Left forelimb (tissue), 1 donor: ENCODE measurements around the gene FBXO31.

Experiments
- DNase-seq: peaks from one replicate; pipeline ENCODE4 v3.0.0-alpha.2; 2018; ENCODE audit warnings: low spot score

Gene FBXO31, protein sequence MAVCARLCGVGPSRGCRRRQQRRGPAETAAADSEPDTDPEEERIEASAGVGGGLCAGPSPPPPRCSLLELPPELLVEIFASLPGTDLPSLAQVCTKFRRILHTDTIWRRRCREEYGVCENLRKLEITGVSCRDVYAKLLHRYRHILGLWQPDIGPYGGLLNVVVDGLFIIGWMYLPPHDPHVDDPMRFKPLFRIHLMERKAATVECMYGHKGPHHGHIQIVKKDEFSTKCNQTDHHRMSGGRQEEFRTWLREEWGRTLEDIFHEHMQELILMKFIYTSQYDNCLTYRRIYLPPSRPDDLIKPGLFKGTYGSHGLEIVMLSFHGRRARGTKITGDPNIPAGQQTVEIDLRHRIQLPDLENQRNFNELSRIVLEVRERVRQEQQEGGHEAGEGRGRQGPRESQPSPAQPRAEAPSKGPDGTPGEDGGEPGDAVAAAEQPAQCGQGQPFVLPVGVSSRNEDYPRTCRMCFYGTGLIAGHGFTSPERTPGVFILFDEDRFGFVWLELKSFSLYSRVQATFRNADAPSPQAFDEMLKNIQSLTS

DNA sequence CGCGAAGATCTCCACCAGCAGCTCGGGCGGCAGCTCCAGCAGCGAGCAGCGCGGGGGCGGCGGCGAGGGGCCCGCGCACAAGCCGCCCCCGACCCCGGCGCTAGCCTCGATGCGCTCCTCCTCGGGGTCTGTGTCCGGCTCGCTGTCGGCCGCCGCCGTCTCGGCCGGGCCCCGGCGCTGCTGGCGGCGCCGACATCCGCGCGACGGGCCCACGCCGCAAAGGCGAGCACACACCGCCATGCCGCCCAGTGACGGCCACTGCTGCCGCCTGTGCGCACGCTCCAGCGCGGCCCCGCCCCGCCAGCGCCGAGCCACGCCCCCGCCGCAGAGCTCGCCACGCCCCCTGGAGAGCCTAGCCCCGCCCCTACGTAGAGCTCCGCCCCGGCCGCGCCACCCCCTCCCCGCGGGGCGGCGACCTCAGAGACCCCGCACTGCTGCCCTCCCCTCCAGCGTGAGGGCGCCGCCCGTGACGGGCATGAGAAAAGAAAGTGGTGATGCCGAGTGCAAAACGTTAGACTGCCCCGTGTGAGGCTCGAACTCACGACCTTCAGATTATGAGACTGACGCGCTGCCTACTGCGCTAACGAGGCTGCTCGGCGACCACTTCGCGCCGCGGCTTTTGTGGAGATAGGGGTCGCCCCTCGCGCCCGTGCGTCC lies at the start of gene FBXO31:
Gene FBXO31, minus strand, starts transcription at position 272 of the 657 bp plus-strand sequence. Its CDS starts 32 bp downstream, at position 240.
- DNase-seq = peak; percentile 95

DNA sequence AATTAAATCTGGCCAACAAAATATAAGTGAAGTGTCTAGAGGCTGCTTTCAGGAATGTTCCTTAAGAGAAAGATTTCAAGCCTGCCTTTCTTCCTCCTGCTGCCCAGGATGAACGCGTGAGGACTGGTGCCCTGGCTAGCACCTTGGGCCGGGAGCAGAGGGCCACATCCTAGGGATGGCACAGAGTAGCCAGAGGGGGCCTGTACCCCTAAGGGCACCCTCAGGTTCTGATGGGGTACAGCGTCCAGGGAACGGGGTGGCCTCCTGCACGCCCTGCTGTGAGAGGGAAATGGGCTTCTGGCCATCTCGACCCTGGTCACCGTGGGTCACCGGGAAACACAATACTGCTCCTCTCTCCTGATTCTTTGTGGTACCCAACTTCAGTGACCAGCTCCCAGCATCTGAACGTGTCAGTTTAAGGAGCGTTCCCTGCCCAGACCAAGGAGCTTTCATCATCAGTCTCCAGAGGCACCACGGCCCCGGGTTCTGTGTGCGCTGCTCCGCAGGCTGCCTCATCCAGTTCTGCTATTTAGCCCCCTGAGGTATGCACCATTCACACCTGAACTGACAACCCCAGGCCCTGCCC lies 48.8 kb upstream of the FBXO31 start:
- no peak for DNase-seq

DNA sequence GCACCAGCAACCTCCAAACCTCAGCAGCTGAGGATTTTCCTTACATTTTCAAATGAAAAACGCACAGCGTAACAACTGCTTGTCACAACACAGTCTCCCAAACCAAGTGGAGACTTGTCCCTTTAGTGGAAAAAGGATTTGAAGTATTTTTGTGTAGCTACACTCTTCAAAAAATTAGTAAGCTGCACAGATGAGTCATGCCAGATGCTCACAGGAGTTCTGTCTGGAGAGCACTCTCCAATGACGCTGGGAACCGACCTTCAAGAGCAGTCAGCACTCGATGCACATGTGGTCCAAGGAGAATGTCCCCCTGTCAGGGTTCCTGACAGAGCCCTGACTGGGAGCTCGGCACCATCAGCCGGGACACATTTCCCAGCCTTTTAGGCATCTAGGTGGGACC lies 48.4 kb upstream of the FBXO31 start:
- DNase-seq = no peak

DNA sequence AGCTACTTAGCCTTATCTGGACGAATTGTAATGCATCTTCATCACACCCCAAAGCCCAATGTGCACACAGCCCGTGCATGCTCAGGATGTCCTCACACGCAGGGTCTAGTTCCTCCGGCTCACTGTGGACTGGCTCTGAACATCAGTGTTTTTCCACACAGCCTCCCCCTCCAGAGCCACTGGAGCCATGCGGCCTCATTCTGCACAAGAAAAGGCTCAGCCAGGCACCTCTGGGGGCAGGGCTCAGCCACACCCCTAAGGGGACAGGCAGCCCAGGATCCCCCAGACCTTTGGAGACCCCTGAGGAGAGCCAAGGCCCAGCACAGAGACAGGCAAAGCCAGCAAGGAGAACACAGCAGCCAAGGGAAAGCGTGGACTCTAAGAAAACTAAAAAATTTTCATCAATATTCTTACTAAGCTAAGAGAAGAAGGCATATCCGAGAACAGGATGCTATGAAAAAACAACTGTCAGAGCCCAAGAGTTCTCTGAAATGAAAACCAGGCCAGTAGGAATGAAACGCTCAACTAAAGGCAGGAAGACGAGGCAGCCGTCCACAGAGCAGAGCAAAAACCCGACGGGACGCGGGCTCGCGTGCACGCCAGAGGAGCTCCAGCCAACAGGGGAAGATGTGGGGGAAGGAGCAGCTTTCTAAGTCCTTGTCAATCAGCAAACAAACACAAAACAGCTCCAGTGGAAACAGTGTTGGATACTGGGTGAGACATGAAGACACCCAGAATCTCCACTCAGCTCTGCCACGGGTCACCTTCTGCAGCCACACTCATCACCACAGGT lies 43.0 kb upstream of the FBXO31 start:
- DNase-seq = no peak

DNA sequence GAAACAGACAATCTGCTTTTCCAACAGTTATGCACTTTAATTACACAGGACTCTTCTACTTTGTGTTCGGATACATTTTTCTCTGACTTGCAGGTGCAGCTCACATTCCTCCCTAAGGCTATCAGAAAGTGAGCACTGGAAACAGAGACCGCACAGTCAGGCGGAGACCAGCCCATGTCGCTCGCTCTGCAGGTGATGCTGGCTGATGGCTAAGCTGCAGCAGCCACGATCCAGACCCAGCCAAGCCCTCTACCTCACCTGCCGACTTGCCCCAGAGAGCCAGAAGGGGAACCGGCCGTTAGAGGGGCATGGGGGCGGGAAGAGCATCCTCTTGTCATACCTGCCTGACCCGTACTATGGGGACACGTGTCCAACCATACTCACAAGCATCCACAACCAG lies 42.4 kb upstream of the FBXO31 start:
- no peak for DNase-seq

DNA sequence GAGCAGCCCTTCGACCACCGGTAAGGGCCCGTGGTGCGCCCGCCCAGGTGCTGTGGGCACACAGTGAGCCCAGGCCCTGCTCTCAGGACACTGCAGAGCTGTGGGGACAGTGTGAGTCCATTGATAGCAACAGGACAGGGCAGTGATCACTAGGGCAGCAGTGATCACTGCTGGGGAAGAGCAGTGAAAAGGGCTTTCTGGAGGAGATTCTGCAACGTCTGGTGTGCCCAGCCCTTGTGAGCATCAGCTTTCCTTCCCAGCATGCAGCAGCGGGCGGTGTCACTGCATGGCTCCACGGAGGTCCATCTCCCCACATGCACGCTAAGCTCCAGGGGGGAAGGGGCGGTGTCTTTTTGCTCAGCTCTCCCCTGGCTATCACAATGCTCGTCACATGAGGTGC lies 40.7 kb upstream of the FBXO31 start:
- DNase-seq = no peak

DNA sequence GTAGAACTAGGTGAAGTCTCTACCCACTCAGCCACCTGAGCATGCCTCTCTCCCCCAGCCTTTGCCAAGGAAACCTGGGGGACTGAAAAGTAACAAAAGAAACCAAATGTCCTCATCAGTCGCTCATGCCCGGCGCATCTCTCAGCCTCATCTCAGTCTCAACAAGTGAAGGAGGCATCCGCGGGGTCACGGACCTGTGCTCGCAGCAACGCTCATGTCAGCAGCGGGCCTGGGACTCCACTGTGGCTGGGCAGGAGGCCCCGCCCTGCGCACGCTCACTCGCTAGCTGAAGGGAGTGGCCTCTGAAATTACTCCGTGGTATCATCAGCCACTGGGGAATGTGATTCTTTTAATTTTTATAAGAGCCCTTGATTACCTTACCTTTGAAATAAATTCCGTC lies 39.9 kb upstream of the FBXO31 start:
- DNase-seq = no peak

DNA sequence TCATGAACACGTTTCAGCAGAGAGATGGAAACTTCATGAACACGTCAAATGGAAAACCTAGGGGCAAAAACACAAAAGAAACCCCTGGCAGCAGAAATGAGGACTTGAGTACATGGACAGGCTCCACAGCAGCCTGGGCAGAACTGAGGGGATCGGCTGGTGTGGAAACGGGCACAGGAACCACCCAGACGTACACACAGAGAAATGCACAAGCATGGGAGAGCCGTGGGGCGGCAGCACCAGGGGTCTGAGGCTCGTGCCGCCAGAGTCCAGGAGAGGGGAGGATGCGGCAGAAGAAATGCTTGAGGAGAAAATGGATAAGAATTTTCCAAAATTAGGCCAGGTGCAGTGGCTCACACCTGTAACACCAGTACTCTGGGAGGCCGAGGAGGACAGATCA lies 38.5 kb upstream of the FBXO31 start:
- no peak for DNase-seq

DNA sequence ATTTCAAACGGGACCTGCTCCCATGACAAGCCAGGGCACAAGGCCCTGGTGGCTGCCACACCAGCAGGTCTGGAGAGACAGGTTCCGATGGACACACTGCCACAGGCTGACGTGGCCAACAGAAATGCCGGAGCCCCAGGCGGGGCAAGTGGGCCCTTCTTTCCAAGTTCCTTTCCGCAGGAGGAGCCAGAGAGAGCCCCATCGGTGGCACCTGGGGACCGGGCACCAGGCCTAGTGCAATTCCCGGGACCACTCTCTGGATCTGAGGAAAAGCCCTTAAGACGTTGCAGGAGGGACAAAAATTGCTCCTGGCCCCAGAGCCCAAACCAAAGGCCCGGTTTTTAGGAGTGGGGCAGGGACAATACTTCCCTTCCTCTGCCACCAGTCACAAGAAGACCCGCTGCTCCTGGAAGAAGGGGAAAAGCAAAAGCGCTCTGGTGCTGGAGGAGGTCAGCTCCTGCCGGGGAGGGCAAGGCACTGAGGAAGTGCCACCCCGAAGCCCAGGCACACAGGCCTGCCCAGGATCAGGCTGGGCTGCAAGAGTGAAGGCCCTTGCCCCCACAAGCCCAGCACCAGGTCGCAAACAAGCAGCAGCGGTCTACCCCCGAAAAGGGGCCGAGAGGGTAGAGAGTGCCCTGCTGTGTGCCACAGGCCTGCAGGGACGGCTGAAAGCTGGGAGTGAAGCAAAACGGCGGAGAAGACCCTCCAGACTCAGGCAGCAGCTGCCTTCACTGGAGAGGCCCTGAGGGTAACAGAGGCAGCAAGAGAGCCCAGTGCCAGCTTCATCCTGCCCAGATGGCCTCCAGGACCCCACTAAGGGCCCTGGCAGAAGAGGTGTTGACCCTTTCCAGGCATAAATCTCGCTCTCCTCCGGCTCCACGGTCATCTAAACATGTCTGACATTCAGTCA lies 37.7 kb upstream of the FBXO31 start:
- DNase-seq = no peak

DNA sequence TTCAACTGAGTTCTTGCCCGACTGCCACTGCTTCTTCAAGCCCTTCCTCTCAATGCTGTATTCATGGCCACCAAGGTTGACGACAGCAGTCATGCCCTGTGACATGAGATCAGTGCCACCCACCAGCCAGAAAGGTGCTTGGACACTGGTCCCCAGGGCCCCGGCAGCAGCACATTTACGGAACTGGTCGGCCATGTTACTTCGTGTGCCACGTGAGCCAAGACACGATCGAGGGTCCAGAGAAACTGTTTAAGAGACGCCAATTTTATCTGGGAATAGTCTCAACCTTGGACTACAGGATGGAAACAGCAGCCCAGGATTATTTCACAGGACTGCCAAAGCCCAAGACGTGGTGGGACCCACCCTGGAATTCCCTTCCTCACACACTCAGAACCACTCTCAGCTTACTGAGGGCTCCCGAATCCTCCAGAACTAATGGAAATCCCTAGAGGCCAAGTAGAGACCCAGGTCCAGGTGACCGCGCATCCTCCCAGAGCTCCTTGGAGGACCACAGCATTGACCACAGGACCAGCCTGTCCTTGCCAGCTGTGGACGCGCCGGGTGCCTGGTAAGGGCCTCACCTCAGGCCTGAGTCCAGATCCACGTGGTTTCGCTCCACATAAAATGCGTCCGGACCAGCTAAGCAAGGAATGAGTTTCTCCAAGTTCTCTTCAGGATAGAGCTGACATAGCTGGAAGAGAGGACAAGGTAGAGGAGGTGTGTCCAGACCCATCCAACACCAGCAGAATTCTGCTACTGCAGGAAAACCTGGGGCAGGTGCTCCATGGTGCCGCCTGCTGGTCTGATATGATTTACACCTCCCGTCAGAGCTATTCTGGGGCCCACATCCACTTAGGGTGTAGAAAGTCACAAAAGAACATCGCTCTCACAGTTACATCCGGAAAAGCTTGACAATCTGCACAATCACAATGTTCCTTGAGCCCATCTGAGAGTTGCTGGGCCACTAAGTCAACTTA lies 36.7 kb upstream of the FBXO31 start:
- DNase-seq = no peak

DNA sequence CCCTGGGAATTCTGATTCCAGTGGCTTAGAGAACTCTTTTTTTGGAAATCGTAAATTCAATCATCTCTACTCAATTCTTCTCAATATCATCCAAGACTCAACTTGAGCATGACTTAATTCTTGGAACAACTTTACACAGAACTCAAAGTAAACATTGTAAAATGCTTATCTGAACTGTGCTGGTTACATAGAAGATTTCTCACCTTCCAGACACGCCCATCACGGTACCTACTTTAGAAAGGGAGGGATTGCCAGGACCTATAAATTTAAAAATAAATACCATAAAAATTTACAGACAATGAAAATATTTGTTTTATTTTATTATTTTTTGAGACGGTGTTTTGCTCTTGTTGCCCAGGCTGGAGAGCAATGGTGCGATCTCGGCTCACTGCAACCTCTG lies 35.1 kb upstream of the FBXO31 start:
- no peak for DNase-seq

DNA sequence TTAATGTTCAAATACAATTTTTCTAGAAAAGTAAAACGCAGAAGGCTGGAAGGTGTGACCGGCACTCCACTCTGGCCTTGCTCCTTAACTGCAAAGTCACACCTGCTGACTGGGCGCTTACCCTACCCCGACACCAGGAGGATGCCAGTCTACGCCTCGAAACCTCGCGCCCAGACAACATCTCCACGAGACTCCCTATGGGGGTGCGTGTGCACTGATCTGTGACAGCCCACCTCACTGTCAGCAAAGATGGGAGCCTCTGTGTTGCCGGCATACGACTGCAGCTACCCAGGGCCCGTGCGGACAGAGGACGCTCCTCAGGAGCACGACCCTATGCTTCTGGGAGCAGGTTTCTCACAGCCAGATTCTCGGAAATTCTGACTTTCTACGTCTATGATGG lies 34.6 kb upstream of the FBXO31 start:
- DNase-seq = no peak

DNA sequence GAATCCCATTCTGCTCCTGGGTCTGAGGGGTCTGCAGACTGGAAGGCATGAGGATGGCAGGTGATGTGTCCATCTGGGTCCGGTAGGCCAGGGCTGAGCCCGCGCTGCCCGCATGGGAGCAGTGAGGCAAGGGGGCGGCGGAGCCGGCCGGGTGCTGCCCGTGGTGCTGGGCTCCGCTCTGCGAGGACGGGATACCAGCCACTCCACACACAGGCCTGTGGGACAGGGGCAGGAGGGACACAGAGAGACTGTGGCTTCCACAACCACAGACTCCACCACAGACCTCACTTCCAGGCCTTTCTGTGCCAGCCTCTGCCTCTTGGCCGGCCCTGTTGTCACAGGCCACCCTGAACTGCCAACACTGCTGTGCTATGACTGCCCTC lies 33.9 kb upstream of the FBXO31 start:
- DNase-seq = no peak

DNA sequence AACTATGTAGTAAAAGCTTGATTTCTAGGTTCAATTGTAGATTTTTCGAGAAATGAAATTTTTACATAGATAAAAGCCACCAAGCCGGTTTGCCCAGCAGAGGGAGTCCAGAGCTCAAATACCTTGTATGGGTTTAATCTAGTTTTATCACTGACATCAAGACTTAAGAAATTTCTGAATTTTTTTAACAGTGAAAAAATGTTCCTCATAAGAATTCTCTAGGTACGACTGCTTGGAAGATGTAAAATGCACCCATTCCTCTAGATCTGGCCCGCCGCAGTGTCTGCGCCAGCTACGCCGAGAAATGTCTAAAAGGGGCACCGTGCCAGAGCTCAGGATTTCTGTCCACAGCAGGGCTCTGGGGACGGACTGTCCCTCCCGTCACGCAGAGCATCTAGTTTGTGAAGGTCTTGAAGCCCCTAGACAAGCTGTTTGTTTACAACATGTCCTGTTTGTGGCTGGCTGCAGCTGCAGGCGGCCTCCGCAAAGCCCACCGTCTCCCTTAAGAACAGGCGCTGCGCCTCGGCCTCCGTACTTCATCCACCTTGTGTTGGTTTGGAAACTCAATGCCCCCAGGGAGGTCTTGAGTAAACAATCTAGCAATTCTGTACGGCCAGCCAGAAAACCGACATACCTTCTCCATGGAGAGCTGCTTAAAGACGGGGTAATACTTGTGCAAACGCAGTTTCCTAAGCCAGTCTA lies 33.4 kb upstream of the FBXO31 start:
- DNase-seq = peak; percentile 60

DNA sequence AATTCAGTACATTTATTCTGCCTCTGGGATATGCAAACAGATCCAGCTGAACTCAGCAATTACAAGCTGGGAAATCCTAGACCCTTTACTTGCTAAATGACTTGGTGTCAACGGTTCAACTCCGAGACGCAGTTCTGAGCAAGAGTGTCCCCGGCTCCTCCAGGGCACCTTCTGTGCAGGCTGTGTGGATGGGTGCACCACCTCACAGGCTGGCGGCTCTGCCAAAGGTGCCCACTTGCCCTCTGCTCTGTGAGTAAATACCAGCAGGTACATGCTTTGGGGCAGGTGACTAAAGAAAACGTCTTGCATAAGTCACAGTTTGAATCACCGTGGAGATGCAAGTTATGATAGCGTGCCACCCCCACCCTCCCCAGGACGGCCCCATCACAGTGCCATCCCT lies 31.9 kb upstream of the FBXO31 start:
- DNase-seq = no peak

DNA sequence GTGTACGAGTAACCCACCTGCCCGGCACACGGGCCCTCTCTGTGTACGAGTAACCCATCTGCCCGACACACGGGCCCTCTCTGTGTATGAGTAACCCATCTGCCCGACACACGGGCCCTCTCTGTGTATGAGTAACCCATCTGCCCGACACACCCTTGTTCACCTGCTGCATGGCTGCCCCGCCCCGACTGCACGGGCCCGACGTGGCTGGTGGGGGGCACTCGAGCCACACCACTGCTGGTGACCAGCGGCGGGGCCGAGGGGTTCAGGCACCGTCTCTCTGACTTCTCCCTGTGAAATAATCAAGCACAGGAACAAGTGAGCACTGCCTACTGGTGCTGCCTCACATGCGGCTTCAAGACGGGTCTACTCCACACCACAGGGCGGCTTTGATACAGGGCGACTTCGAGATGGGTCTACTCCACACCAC lies 30.7 kb upstream of the FBXO31 start:
- peak; percentile 37 for DNase-seq

DNA sequence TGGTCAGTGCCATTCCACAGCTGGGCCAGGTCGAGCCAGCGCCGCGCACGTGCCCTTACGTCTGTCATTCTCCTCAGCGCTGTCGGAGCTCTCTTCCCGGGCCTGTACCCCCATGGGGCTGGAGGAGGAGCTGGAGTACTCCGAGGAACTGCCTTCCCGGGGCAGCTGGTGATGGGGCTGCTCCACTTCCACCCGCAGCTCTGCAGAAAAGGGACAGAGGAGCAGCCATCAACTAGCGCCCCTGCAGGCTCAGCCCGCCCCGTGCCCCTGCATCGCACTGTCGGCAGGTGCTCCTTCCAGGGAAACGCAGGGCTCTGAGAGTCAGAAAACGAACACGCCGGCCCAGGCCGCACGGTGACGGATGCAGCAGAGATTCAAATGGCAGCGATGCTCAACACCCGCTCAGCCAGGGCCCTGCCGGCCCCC lies 29.4 kb upstream of the FBXO31 start:
- no peak for DNase-seq

DNA sequence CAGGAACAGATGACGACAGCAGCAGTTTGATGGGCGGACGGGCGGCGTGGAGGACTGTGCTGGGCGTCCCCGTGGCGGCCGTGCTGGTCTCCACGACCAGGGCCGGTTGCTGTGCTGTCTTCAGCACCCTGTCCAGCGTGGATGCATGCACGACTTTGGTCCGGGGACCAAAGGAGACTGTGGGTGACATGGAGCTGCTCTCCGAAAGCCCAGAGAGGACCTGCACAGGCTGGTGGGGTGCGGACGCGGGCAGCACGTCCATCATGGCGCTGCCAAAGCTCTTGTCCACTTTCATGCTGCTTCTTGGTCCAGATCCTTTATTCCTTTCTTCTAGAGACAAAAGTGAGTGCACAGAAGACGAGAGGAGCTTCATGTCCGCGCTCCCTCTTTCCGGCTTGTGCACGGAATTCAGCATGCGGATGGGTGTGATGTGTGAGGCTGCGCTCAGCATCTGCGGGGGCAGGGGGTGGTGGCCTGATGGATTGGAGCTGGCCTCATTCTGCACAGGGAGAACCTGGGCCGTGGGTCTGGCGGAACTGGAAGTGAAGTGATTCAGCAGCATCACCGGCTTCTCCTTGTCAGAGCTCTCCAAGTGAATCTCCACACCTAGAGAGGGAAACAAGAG lies 28.9 kb upstream of the FBXO31 start:
- DNase-seq = no peak
